Mucosa of stomach (tissue), 1 donor: ENCODE data around the gene NME7.

Experiments
- H3K27me3 ChIP-seq: one replicate; pipeline ENCODE4 v1.7.0; 2013; ENCODE audit warnings: mild to moderate bottlenecking, low read length; ENCODE audit not compliant: control insufficient read depth, insufficient read depth
- H3K36me3 ChIP-seq: one replicate; pipeline ENCODE4 v1.7.0; 2013; ENCODE audit warnings: low read length; ENCODE audit not compliant: control insufficient read depth, insufficient read depth
- H3K4me1 ChIP-seq: one replicate; pipeline ENCODE4 v1.7.0; 2013; ENCODE audit warnings: mild to moderate bottlenecking, low read length; ENCODE audit not compliant: control insufficient read depth, insufficient read depth
- H3K4me3 ChIP-seq: one replicate; pipeline ENCODE4 v1.7.0; 2013; ENCODE audit warnings: low read length
- H3K9ac ChIP-seq: one replicate; pipeline ENCODE4 v1.7.0; 2013; ENCODE audit warnings: mild to moderate bottlenecking, low read length, moderate library complexity
- H3K9me3 ChIP-seq: one replicate; pipeline ENCODE4 v1.7.0; 2013; ENCODE audit warnings: mild to moderate bottlenecking, low read length, moderate library complexity; ENCODE audit not compliant: control insufficient read depth
- donor health status: Pancreatic carcinoma.

Gene NME7

GRCh38 chr1:169156580-169156979, 211.0 kb downstream of the NME7 start:
- Histone ChIP-seq H3K27me3 (no peaks in the 10 kb centered on the region), H3K36me3 (no peaks in the 10 kb centered on the region), H3K4me3 (no peak overlapping the region), H3K4me1 (peaks cover 14% of the 10 kb centered on the region), H3K9ac (no peak overlapping the region), H3K9me3 (no peaks in the 10 kb centered on the region)

GRCh38 chr1:169155675-169156074, 211.9 kb downstream of the NME7 start:
- Histone ChIP-seq H3K4me1 (peaks cover 5% of the 10 kb centered on the region), H3K4me3 (no peak overlapping the region), H3K27me3 (no peaks in the 10 kb centered on the region), H3K9ac (no peak overlapping the region), H3K9me3 (no peaks in the 10 kb centered on the region), H3K36me3 (no peaks in the 10 kb centered on the region)

GRCh38 chr1:169151338-169151837, 216.2 kb downstream of the NME7 start:
- Histone ChIP-seq H3K4me1 (peaks cover 18% of the 10 kb centered on the region), H3K4me3 (no peak overlapping the region), H3K9me3 (no peaks in the 10 kb centered on the region), H3K9ac (no peak overlapping the region), H3K36me3 (no peaks in the 10 kb centered on the region), H3K27me3 (no peaks in the 10 kb centered on the region)

GRCh38 chr1:169150641-169151337, 216.8 kb downstream of the NME7 start:
- no peaks in the 10 kb centered on the region for H3K36me3 ChIP-seq
- H3K4me1 ChIP-seq = peaks cover 23% of the 10 kb centered on the region
- H3K27me3 ChIP-seq = no peaks in the 10 kb centered on the region
- H3K9me3 ChIP-seq = no peaks in the 10 kb centered on the region
- no peak overlapping the region for H3K9ac ChIP-seq
- H3K4me3 ChIP-seq = no peak overlapping the region

GRCh38 chr1:169149555-169150286, 217.9 kb downstream of the NME7 start:
- H3K9me3 ChIP-seq = no peaks in the 10 kb centered on the region
- H3K36me3 ChIP-seq = no peaks in the 10 kb centered on the region
- H3K4me1 ChIP-seq = peaks cover 34% of the 10 kb centered on the region
- H3K27me3 ChIP-seq = no peaks in the 10 kb centered on the region
- H3K4me3 ChIP-seq = no peak overlapping the region
- no peak overlapping the region for H3K9ac ChIP-seq

GRCh38 chr1:169148472-169149252, 218.9 kb downstream of the NME7 start:
- Histone ChIP-seq H3K4me3 (no peak overlapping the region), H3K27me3 (no peaks in the 10 kb centered on the region), H3K4me1 (peaks cover 41% of the 10 kb centered on the region), H3K9ac (no peak overlapping the region), H3K9me3 (no peaks in the 10 kb centered on the region), H3K36me3 (no peaks in the 10 kb centered on the region)

GRCh38 chr1:169146576-169147214, 220.9 kb downstream of the NME7 start:
- peaks cover 41% of the 10 kb centered on the region for H3K4me1 ChIP-seq
- H3K27me3 ChIP-seq = no peaks in the 10 kb centered on the region
- no peaks in the 10 kb centered on the region for H3K36me3 ChIP-seq
- H3K4me3 ChIP-seq = no peak overlapping the region
- no peaks in the 10 kb centered on the region for H3K9me3 ChIP-seq
- no peak overlapping the region for H3K9ac ChIP-seq

GRCh38 chr1:169144941-169145626, 222.5 kb downstream of the NME7 start:
- Histone ChIP-seq H3K36me3 (no peaks in the 10 kb centered on the region), H3K27me3 (no peaks in the 10 kb centered on the region), H3K9ac (no peak overlapping the region), H3K9me3 (no peaks in the 10 kb centered on the region), H3K4me1 (peaks cover 41% of the 10 kb centered on the region), H3K4me3 (no peak overlapping the region)

- no peak overlapping the region for H3K9ac ChIP-seq
These were observed 223.6 kb downstream of the NME7 start for GRCh38 chr1:169143984-169144383.

GRCh38 chr1:169143346-169143745, 224.3 kb downstream of the NME7 start:
- Histone ChIP-seq H3K27me3 (no peaks in the 10 kb centered on the region), H3K4me3 (no peak overlapping the region), H3K4me1 (peaks cover 35% of the 10 kb centered on the region), H3K36me3 (no peaks in the 10 kb centered on the region), H3K9me3 (no peaks in the 10 kb centered on the region), H3K9ac (no peak overlapping the region)

More at GRCh38 chr1:169143984-169144383, 223.6 kb downstream of the NME7 start:
- Histone ChIP-seq H3K4me3 (no peak overlapping the region), H3K27me3 (no peaks in the 10 kb centered on the region), H3K36me3 (no peaks in the 10 kb centered on the region), H3K9me3 (no peaks in the 10 kb centered on the region), H3K4me1 (peaks cover 40% of the 10 kb centered on the region)

- no peaks in the 10 kb centered on the region for H3K9me3 ChIP-seq
- no peaks in the 10 kb centered on the region for H3K36me3 ChIP-seq
- no peak overlapping the region for H3K4me3 ChIP-seq
- no peak overlapping the region for H3K9ac ChIP-seq
- no peaks in the 10 kb centered on the region for H3K27me3 ChIP-seq
- H3K4me1 ChIP-seq = peaks cover 23% of the 10 kb centered on the region
These were observed 225.5 kb downstream of the NME7 start for GRCh38 chr1:169142129-169142528.
